SU-DHL-6 (cell line): Measurements from ENCODE around the gene CEP57L1.

Experiments used
- H2AFZ ChIP-seq: fragments of 200-600 bp; sonication (generic); 2 replicates; pipeline ENCODE4 v1.6.1; 2014; ENCODE audit warnings: low read depth, mild to moderate bottlenecking, moderate library complexity, mixed read lengths, antibody characterized with exemption, low read length; ENCODE audit not compliant: severe bottlenecking
- H3F3A ChIP-seq: fragments of 200-600 bp; shearing (Covaris generic); 2 replicates; pipeline ENCODE4 v1.6.0; 2016; ENCODE audit warnings: antibody characterized with exemption, mild to moderate bottlenecking; ENCODE audit not compliant: insufficient read depth
- H3K27ac ChIP-seq: fragments of 200-600 bp; sonication (generic); 2 replicates; pipeline ENCODE4 v1.5.1; 2016; ENCODE audit warnings: low read depth, mild to moderate bottlenecking, low read length, moderate library complexity, mixed read lengths
- H3K27me3 ChIP-seq: fragments of 200-600 bp; sonication (generic), shearing (Covaris generic); 2 replicates; pipeline ENCODE4 v1.6.0; 2014; ENCODE audit warnings: mild to moderate bottlenecking, low read length
- H3K36me3 ChIP-seq: fragments of 200-600 bp; sonication (generic); 2 replicates; pipeline ENCODE4 v1.6.1; 2014; ENCODE audit warnings: mild to moderate bottlenecking, low read length, mixed read lengths
- H3K4me2 ChIP-seq: fragments of 300-600, 200-600 bp; shearing (Covaris generic), sonication (generic); 2 replicates; pipeline ENCODE4 v1.6.0; 2014; ENCODE audit warnings: low read length, low read depth, mild to moderate bottlenecking; ENCODE audit not compliant: poor library complexity, severe bottlenecking
- H3K4me3 ChIP-seq: fragments of 200-600 bp; sonication (generic); 2 replicates; pipeline ENCODE4 v1.5.1; 2014; ENCODE audit warnings: antibody characterized with exemption, low read length, mild to moderate bottlenecking, mixed read lengths; ENCODE audit not compliant: insufficient read depth, poor library complexity, severe bottlenecking
- H3K79me2 ChIP-seq: fragments of 200-600 bp; sonication (generic); 2 replicates; pipeline ENCODE4 v1.6.1; 2014; ENCODE audit warnings: mild to moderate bottlenecking, low read length, moderate library complexity; ENCODE audit not compliant: insufficient read depth
- H3K9ac ChIP-seq: fragments of 200-600 bp; sonication (generic); 2 replicates; pipeline ENCODE4 v1.7.0; 2014; ENCODE audit warnings: mild to moderate bottlenecking, low read length
- H3K9me2 ChIP-seq: fragments of 200-600 bp; sonication (generic); replicated peaks from 2 replicates; pipeline ENCODE4 v1.6.1; 2014; ENCODE audit warnings: low read length; ENCODE audit not compliant: insufficient read depth
- H3K9me3 ChIP-seq: fragments of 200-600 bp; sonication (generic); 2 replicates; pipeline ENCODE4 v1.6.1; 2014; ENCODE audit warnings: low read length, mixed read lengths; ENCODE audit not compliant: insufficient read depth
- H4K20me1 ChIP-seq: fragments of 200-600 bp; sonication (generic); 2 replicates; pipeline ENCODE4 v1.6.1; 2014; ENCODE audit warnings: low read depth, mild to moderate bottlenecking, antibody characterized with exemption, low read length, moderate library complexity, mixed read lengths
- EZH2phosphoT487 ChIP-seq: fragments of 200-600 bp; sonication (generic), shearing (Covaris generic); conservative IDR thresholded peaks from 2 replicates; pipeline ENCODE4 v1.6.1; 2018; ENCODE audit warnings: mild to moderate bottlenecking, antibody characterized with exemption, low read length, moderate library complexity, mixed read lengths
- TF ChIP-seq, protein P1 (sequence below): fragments of 200-600 bp; sonication (generic); IDR thresholded peaks from one replicate; pipeline ENCODE4 v1.5.1; 2017; ENCODE audit warnings: antibody characterized with exemption, mild to moderate bottlenecking, low read length, moderate library complexity; ENCODE audit not compliant: insufficient read depth, poor library complexity, severe bottlenecking

Gene CEP57L1

DNA sequence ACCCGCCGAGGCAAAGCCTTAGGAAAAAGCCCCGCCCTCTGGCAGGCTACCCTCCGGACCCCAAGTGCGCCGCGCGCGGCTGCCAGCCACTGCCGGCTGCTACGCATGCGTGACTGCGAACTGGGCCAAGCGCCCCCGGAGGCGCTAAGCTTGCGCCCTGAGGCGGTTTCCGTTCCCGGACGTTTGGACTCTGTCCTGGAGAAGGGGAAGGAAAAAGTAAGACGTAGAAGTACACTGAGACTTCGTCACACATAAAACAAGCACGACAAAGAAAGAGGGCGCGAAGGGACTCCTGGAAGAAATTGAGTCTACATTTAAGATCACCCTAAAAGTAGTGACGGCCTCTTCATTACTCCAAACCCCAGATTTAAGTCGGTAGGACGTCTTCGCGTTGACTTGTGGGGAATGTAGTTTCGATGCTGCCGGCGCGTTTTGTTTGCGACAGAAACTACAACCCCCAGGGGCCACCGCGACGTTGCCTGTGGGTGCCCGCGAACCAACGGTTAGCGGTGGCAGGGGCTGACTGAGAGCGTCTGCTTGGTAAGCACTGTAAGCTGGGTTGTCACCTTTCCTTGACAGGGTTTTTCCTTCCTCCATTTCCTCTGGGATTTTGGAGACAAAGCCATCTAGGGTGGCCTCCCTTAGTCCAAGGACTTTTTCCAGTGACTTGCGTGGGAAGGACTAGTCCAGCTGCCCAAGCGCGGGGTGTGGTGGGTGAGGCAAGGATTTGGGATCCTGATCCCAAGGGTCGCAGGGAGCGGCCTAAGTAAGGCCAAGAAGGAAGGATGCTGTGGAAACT, at the start of gene CEP57L1:
TSS of gene CEP57L1 (plus strand) at position 472 of the 799 bp plus-strand sequence. CDS start 49,715 bp downstream, outside the sequence.
- no peaks in the 10 kb centered on the region for H4K20me1 ChIP-seq
- H3K79me2 ChIP-seq = peaks cover 4% of the 10 kb centered on the region; the same call in 1 of the 2 replicates
- H3K4me3 ChIP-seq = peak within 1 kb of the TSS; percentile 79
- no peaks in the 10 kb centered on the region for H3K9me3 ChIP-seq
- H3K27ac ChIP-seq = peak within 1 kb of the TSS; percentile 86
- peak within 1 kb of the TSS; percentile 86 for H3K9ac ChIP-seq
- H3K9me2 ChIP-seq = no peaks in the 10 kb centered on the region
- peak within 1 kb of the TSS; percentile 91 for H3K4me2 ChIP-seq
- H3F3A ChIP-seq = no peaks in the 10 kb centered on the region
- no peak for TF ChIP-seq EZH2phosphoT487
- TF ChIP-seq, protein P1, sequence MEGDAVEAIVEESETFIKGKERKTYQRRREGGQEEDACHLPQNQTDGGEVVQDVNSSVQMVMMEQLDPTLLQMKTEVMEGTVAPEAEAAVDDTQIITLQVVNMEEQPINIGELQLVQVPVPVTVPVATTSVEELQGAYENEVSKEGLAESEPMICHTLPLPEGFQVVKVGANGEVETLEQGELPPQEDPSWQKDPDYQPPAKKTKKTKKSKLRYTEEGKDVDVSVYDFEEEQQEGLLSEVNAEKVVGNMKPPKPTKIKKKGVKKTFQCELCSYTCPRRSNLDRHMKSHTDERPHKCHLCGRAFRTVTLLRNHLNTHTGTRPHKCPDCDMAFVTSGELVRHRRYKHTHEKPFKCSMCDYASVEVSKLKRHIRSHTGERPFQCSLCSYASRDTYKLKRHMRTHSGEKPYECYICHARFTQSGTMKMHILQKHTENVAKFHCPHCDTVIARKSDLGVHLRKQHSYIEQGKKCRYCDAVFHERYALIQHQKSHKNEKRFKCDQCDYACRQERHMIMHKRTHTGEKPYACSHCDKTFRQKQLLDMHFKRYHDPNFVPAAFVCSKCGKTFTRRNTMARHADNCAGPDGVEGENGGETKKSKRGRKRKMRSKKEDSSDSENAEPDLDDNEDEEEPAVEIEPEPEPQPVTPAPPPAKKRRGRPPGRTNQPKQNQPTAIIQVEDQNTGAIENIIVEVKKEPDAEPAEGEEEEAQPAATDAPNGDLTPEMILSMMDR = no peak
- no peaks in the 10 kb centered on the region for H3K27me3 ChIP-seq
- peak within 1 kb of the TSS; percentile 96 for H2AFZ ChIP-seq
- H3K36me3 ChIP-seq = no peaks in the 10 kb centered on the region

DNA sequence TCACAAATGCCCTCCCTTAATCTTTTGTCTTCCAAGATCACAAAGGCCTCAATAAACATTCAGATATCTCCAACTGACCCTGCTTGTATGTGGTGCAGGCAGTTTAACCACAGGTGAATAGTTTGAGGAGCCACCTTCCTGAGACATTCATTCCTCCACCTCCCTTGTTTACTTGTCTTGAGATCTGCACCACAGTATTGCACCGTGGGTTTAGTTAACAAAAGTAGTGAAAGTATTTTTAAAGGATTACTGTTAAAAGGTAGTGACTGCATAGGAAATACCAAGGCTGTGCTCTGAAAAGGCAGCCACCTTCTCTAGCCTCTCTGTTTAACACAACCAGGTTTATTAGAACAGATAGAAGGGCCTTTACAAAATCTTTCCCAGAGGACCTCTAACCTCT, 47.1 kb upstream of the CEP57L1 start:
- Histone ChIP-seq H3K27me3 (no peaks in the 10 kb centered on the region), H3K9ac (no peak overlapping the region), H3K79me2 (no peaks in the 10 kb centered on the region), H3K9me3 (0 out of 2 replicates have a peak, but pooled peaks cover 5% of the 10 kb centered on the region), H3F3A (no peaks in the 10 kb centered on the region), H3K36me3 (no peaks in the 10 kb centered on the region), H3K4me2 (no peak overlapping the region), H3K4me3 (no peak overlapping the region), H3K9me2 (no peaks in the 10 kb centered on the region), H2AFZ (no peak overlapping the region), H3K27ac (no peak overlapping the region), H4K20me1 (no peaks in the 10 kb centered on the region)
- TF ChIP-seq, protein P1 = no peak
- TF ChIP-seq EZH2phosphoT487 = no peak

DNA sequence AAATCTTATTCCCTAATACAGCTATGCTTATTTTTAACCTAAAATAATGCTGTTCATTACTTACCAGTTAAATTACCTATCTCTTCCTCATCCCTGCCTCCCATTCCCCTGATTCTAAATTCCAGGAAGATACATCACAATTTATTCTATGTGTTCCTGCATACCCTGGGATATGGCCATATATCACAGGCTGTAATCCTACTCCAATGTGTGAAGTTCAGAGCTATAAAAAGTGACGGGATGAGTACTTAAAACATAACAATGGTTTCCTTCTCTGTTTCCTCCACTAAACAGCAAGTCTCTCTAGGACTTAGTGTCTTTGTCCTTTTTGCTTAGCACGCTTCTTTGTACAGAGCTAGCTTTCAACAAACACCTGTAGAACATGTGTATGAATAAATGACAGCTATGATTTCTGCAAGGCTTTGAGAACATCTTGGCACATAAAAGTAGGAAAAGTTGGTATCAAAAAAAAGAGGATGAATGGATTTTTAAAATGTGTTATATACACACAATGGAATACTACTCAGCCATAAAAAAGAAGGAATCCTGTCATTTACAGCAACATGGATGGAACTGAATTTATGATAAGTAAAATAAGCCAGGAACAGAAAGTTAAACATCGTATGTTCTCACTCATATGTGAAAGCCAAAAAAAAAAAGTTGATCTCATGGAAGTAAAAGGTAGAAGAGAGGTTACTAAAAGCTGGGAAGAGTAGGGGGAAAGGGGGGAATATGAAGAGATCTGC, 46.5 kb upstream of the CEP57L1 start:
- Histone ChIP-seq H4K20me1 (no peaks in the 10 kb centered on the region), H3K27me3 (no peaks in the 10 kb centered on the region), H3K27ac (no peak overlapping the region), H3K9ac (no peak overlapping the region), H3K4me2 (no peak overlapping the region), H2AFZ (no peak overlapping the region), H3K36me3 (no peaks in the 10 kb centered on the region), H3K9me3 (0 out of 2 replicates have a peak, but pooled peaks cover 5% of the 10 kb centered on the region), H3K9me2 (no peaks in the 10 kb centered on the region), H3F3A (no peaks in the 10 kb centered on the region), H3K4me3 (no peak overlapping the region), H3K79me2 (no peaks in the 10 kb centered on the region)
- TF ChIP-seq EZH2phosphoT487 = no peak
- TF ChIP-seq, protein P1 = no peak
